ENCODE measurements around the gene UFM1.
"Not testable (repeated sequence)": the region's sequence is repeated elsewhere in the genome, so short reads cannot be mapped to it uniquely, and the experiment has no call there.

Gene UFM1

GRCh38 chr13:38349390-38350113 is at the start of gene UFM1:
Gene UFM1 (plus strand): TSS chr13:38349851. CDS start chr13:38349920, 69 bp downstream.
- Mint-ChIP-seq H3K9me3 (no peaks in the 10 kb centered on the region), H3K4me1 (peaks cover 36% of the 10 kb centered on the region), H3K4me3 (peak within 1 kb of the TSS; percentile 95), H3K27me3 (no peaks in the 10 kb centered on the region), H3K27ac (peak within 1 kb of the TSS; percentile 97), H3K36me3 (peaks cover 25% of the 10 kb centered on the region)
- peak; percentile 92 for DNase-seq
- CTCF ChIA-PET, result no interaction called here

- CTCF ChIA-PET, result no interaction called here
- Mint-ChIP-seq H3K27me3 (no peaks in the 10 kb centered on the region), H3K36me3 (no peaks in the 10 kb centered on the region), H3K4me3 (no peak overlapping the region), H3K4me1 (no peaks in the 10 kb centered on the region), H3K9me3 (no peaks in the 10 kb centered on the region), H3K27ac (no peak overlapping the region)
- no peak for DNase-seq
Measured at GRCh38 chr13:38301236-38301635, 48.4 kb upstream of the UFM1 start.

GRCh38 chr13:38303816-38304320 is 45.8 kb upstream of the UFM1 start:
- CTCF ChIA-PET, result no interaction called here
- H3K4me1 Mint-ChIP-seq, result no peaks in the 10 kb centered on the region
- H3K27ac Mint-ChIP-seq, result no peak overlapping the region
- no peaks in the 10 kb centered on the region for H3K27me3 Mint-ChIP-seq
- no peaks in the 10 kb centered on the region for H3K36me3 Mint-ChIP-seq
- no peak overlapping the region for H3K4me3 Mint-ChIP-seq
- no peaks in the 10 kb centered on the region for H3K9me3 Mint-ChIP-seq
- no peak for DNase-seq

GRCh38 chr13:38308736-38309135 is 40.9 kb upstream of the UFM1 start:
- Mint-ChIP-seq H3K27ac (no peak overlapping the region), H3K36me3 (no peaks in the 10 kb centered on the region), H3K9me3 (no peaks in the 10 kb centered on the region), H3K4me1 (no peaks in the 10 kb centered on the region), H3K4me3 (no peak overlapping the region), H3K27me3 (no peaks in the 10 kb centered on the region)
- DNase-seq, result no peak
- CTCF ChIA-PET, result interaction anchor here (0.7 kb wide), 1 partner anchor 8 kb away, joined by 3 read pairs; no protein-coding TSS in a partner anchor

DNA sequence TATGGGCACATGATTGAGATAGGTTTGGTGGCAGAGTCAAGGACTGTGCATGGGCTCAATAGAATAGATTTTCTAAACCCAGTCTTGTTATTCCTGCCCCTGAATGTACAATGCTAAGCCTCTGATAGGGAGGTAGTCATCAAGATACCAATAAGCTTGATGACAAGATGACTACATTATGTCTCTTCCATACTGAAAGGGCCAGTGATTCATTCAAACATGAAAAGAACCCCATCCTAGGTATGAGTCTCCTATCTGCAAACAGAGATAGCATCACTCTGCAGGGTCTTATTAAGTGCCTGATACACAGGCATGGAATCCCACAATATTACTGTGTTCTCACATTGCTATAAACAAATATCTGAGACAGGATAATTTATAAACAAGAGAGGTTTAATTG is 40.3 kb upstream of the UFM1 start:
- no peaks in the 10 kb centered on the region for H3K4me1 Mint-ChIP-seq
- no peak for DNase-seq
- no peak overlapping the region for H3K27ac Mint-ChIP-seq
- no peaks in the 10 kb centered on the region for H3K9me3 Mint-ChIP-seq
- H3K27me3 Mint-ChIP-seq, result no peaks in the 10 kb centered on the region
- H3K4me3 Mint-ChIP-seq, result no peak overlapping the region
- no peaks in the 10 kb centered on the region for H3K36me3 Mint-ChIP-seq
- CTCF ChIA-PET, result interaction anchor here (0.7 kb wide), 1 partner anchor 8 kb away, joined by 3 read pairs; no protein-coding TSS in a partner anchor

DNA sequence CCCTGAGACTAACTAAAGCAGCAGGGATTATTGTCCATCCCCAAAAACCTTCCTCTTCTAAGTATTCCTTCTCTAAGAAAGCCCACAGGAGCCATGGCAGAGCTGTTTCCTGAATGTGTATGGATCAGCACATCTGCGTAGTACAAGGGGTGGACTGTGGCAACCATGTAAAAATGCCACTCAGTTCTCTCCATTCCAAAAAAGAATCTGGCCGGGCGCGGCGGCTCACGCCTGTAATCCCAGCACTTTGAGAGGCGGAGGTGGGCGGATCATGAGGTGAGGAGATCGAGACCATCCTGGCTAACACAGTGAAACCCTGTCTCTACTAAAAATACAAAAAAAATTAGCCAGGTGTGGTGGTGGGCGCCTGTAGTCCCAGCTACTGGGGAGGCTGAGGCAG is 38.5 kb upstream of the UFM1 start:
- H3K9me3 Mint-ChIP-seq, H3K27ac Mint-ChIP-seq, H3K4me3 Mint-ChIP-seq, CTCF ChIA-PET, H3K27me3 Mint-ChIP-seq, DNase-seq, H3K36me3 Mint-ChIP-seq, H3K4me1 Mint-ChIP-seq: not testable (repeated sequence)

DNA sequence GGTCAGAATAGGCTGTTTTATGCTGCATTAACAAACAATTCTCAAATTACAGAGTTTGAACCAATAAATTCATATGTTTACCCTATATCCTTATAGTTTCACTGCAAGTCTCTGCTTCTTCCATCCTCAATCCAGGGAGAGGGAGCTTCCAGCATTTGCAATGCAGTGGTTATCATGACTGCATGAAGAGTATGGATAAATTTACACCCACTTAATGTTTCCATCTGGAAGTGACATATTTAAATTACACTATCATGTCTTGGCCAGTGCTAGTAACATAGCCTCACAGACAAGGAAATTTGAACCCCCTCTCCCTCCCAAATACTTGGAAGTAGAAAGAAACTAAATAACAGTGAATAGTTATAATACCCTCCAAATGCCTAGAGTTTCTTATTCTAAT is 33.5 kb upstream of the UFM1 start:
- CTCF ChIA-PET, result no interaction called here
- no peaks in the 10 kb centered on the region for H3K36me3 Mint-ChIP-seq
- DNase-seq, result no peak
- no peaks in the 10 kb centered on the region for H3K9me3 Mint-ChIP-seq
- H3K27me3 Mint-ChIP-seq, result no peaks in the 10 kb centered on the region
- H3K4me1 Mint-ChIP-seq, result no peaks in the 10 kb centered on the region
- no peak overlapping the region for H3K27ac Mint-ChIP-seq
- no peak overlapping the region for H3K4me3 Mint-ChIP-seq

GRCh38 chr13:38321654-38322053 is 28.0 kb upstream of the UFM1 start:
- H3K9me3 Mint-ChIP-seq, result no peaks in the 10 kb centered on the region
- no peak overlapping the region for H3K27ac Mint-ChIP-seq
- H3K4me1 Mint-ChIP-seq, result no peaks in the 10 kb centered on the region
- CTCF ChIA-PET, result no interaction called here
- DNase-seq, result no peak
- no peak overlapping the region for H3K4me3 Mint-ChIP-seq
- H3K36me3 Mint-ChIP-seq, result no peaks in the 10 kb centered on the region
- H3K27me3 Mint-ChIP-seq, result no peaks in the 10 kb centered on the region

DNA sequence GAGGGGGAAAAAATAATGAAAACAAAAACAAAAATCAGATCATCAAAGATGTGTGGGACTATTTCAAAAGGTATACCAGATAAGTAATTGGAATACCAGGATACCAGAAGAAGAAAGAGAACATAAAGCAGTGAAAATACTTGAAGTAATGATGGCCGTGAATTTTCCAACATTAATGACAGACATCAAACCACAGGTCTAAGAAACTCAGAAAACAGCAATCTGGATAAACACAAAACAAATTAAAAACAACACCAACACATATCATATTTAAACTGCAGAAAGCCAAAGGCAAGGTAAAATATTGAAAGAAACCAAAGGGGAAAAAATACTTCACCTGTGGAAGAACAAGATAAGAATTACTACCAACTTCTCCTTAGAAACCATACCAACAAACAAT is 24.2 kb upstream of the UFM1 start:
- H3K27me3 Mint-ChIP-seq, result no peaks in the 10 kb centered on the region
- no peaks in the 10 kb centered on the region for H3K36me3 Mint-ChIP-seq
- no peaks in the 10 kb centered on the region for H3K9me3 Mint-ChIP-seq
- no peaks in the 10 kb centered on the region for H3K4me1 Mint-ChIP-seq
- DNase-seq, result no peak
- no peak overlapping the region for H3K4me3 Mint-ChIP-seq
- no peak overlapping the region for H3K27ac Mint-ChIP-seq
- CTCF ChIA-PET, result no interaction called here

DNA sequence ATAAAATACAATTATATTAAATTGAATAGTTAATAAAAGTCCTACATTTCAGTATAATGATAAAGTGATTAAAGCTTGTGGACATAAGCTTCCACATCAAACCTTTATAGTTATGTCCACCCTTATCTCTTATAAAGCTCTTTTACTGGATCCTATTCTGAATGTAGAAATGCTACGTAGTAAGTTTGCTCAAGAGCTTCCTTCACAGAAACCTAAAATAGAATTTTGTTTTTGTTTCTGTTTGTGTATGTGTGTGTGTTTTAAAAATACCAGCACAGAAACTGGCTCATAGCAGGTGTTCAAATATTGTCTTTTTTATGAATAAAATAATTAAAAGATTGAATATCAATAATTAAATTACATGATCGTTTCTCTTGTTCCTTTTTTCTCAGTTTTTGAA is 21.0 kb upstream of the UFM1 start:
- no peaks in the 10 kb centered on the region for H3K9me3 Mint-ChIP-seq
- no peak overlapping the region for H3K27ac Mint-ChIP-seq
- no peaks in the 10 kb centered on the region for H3K4me1 Mint-ChIP-seq
- H3K27me3 Mint-ChIP-seq, result no peaks in the 10 kb centered on the region
- CTCF ChIA-PET, result no interaction called here
- H3K36me3 Mint-ChIP-seq, result no peaks in the 10 kb centered on the region
- no peak for DNase-seq
- no peak overlapping the region for H3K4me3 Mint-ChIP-seq

DNA sequence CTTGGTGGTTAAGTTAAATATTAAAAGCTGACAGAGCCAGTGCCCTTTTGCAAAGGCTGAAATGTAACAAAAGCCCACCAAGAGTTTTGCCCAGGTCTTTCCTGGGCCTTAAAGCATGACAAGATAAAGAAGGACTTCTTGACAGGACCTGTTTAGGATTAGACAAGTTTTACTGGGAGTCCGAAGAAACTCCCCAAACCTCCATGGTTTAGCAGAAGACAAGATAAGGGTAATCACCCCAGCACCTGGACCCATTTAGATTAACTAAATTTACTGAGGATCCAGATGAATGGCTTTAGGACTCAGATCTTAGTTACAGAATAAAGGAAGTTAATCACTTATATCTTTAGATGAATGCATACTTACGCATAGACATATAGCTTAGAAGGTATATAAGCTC is 14.8 kb upstream of the UFM1 start:
- H3K4me1 Mint-ChIP-seq, result no peaks in the 10 kb centered on the region
- H3K36me3 Mint-ChIP-seq, result no peaks in the 10 kb centered on the region
- H3K4me3 Mint-ChIP-seq, result no peak overlapping the region
- no peak for DNase-seq
- CTCF ChIA-PET, result interaction anchor here (1.2 kb wide), 1 partner anchor 85 kb away, joined by 3 read pairs; no protein-coding TSS in a partner anchor
- no peaks in the 10 kb centered on the region for H3K27me3 Mint-ChIP-seq
- no peak overlapping the region for H3K27ac Mint-ChIP-seq
- no peaks in the 10 kb centered on the region for H3K9me3 Mint-ChIP-seq

GRCh38 chr13:38338089-38338488 is 11.6 kb upstream of the UFM1 start:
- H3K4me3 Mint-ChIP-seq, result no peak overlapping the region
- H3K36me3 Mint-ChIP-seq, result no peaks in the 10 kb centered on the region
- no peaks in the 10 kb centered on the region for H3K4me1 Mint-ChIP-seq
- H3K27ac Mint-ChIP-seq, result no peak overlapping the region
- peaks cover 5% of the 10 kb centered on the region for H3K27me3 Mint-ChIP-seq
- no peaks in the 10 kb centered on the region for H3K9me3 Mint-ChIP-seq
- CTCF ChIA-PET, result no interaction called here
- no peak for DNase-seq

- Mint-ChIP-seq H3K27ac (no peak overlapping the region), H3K9me3 (no peaks in the 10 kb centered on the region), H3K4me3 (no peak overlapping the region), H3K4me1 (no peaks in the 10 kb centered on the region), H3K27me3 (peaks cover 5% of the 10 kb centered on the region), H3K36me3 (no peaks in the 10 kb centered on the region)
- DNase-seq, result no peak
- CTCF ChIA-PET, result interaction anchor here (0.7 kb wide), 1 partner anchor 10 kb away, joined by 3 read pairs; no protein-coding TSS in a partner anchor
Measured at GRCh38 chr13:38340624-38341023, 9.0 kb upstream of the UFM1 start.

DNA sequence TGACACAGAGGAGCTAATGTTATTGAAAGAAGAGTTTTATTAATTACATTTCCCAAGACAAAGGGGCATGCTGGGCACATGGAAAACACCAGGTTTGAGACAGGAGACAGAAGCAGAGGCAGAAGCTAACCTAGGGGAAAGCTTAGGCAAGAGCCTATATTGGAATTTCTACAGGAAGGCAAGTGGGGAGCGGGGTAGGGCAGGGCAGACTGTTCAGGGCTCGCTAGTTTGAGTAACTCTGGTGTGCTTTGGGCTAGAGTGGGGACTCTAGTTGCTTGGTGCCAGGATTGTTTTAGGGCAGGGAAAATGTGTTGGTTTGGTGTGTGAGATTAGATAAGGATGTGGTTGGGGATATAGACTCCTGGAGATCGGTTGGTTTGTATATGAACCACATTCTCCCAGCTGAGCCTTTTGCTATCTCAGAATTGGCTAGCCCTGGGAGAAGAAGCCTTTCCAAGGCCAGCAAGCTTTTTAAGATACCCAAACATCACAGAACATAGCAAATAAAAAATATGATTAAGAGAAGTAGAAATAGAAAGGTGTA is 8.4 kb upstream of the UFM1 start:
- Mint-ChIP-seq H3K27me3 (peaks cover 5% of the 10 kb centered on the region), H3K4me3 (no peak overlapping the region), H3K27ac (no peak overlapping the region), H3K4me1 (no peaks in the 10 kb centered on the region), H3K36me3 (no peaks in the 10 kb centered on the region), H3K9me3 (no peaks in the 10 kb centered on the region)
- no peak for DNase-seq
- CTCF ChIA-PET, result interaction anchor here (0.7 kb wide), 1 partner anchor 10 kb away, joined by 3 read pairs; no protein-coding TSS in a partner anchor

GRCh38 chr13:38346764-38347163 is 2.9 kb upstream of the UFM1 start:
- Mint-ChIP-seq H3K36me3 (peaks cover 14% of the 10 kb centered on the region), H3K9me3 (no peaks in the 10 kb centered on the region), H3K4me1 (peaks cover 26% of the 10 kb centered on the region), H3K27me3 (no peaks in the 10 kb centered on the region), H3K27ac (no peak overlapping the region), H3K4me3 (no peak overlapping the region)
- DNase-seq, result no peak
- CTCF ChIA-PET, result no interaction called here
